WTC11 (cell line): Measurements from ENCODE around the gene HOMER2. TPM values are rescaled to one million over a fixed set of nuclear protein-coding genes. Genes with fewer than 3 reads are reported as not detected.

Experiments used
- ATF1 ChIP-seq: sonication (generic); formaldehyde crosslinking; IDR thresholded peaks from 2 replicates; pipeline ENCODE4 v1.8.1; 2023; ENCODE audit warnings: mild to moderate bottlenecking, moderate library complexity, missing genetic modification reagents
- ATF3 ChIP-seq: sonication (generic); formaldehyde crosslinking; conservative IDR thresholded peaks from 2 replicates; pipeline ENCODE4 v1.8.1; 2022; ENCODE audit warnings: mild to moderate bottlenecking, missing genetic modification reagents
- ATF6 ChIP-seq: sonication (generic); formaldehyde crosslinking; IDR thresholded peaks from 2 replicates; pipeline ENCODE4 v1.8.1; 2023; ENCODE audit warnings: mild to moderate bottlenecking, missing genetic modification reagents
- CBFB ChIP-seq: sonication (generic); formaldehyde crosslinking; IDR thresholded peaks from 2 replicates; pipeline ENCODE4 v1.8.1; 2022; ENCODE audit warnings: mild to moderate bottlenecking, low read depth, missing genetic modification reagents
- CDX4 ChIP-seq: fragments of 250-450 bp; sonication (Bioruptor Pico); IDR thresholded peaks from 2 replicates; pipeline ENCODE4 v1.9.0; 2021; ENCODE audit warnings: moderate library complexity, mild to moderate bottlenecking, inconsistent platforms, borderline replicate concordance
- CREM ChIP-seq: sonication (generic); formaldehyde crosslinking; IDR thresholded peaks from 2 replicates; pipeline ENCODE4 v1.8.1; 2022; ENCODE audit warnings: mild to moderate bottlenecking, missing genetic modification reagents, moderate library complexity
- FOXJ3 ChIP-seq: sonication (generic); formaldehyde crosslinking; IDR thresholded peaks from 2 replicates; pipeline ENCODE4 v1.9.0; 2021; ENCODE audit warnings: missing genetic modification reagents, mild to moderate bottlenecking, borderline replicate concordance
- GABPB1 ChIP-seq: sonication (generic); formaldehyde crosslinking; IDR thresholded peaks from 2 replicates; pipeline ENCODE4 v1.8.1; 2023; ENCODE audit warnings: mild to moderate bottlenecking, missing genetic modification reagents
- HMGA2 ChIP-seq: fragments of 250-450 bp; sonication (Bioruptor Pico); IDR thresholded peaks from 2 replicates; pipeline ENCODE4 v1.4.0; 2021; ENCODE audit warnings: mild to moderate bottlenecking, moderate library complexity
- KAT7 ChIP-seq: sonication (generic); formaldehyde crosslinking; IDR thresholded peaks from 2 replicates; pipeline ENCODE4 v1.8.1; 2023; ENCODE audit warnings: missing genetic modification reagents, mild to moderate bottlenecking, borderline replicate concordance
- MLX ChIP-seq: sonication (generic); formaldehyde crosslinking; IDR thresholded peaks from 2 replicates; pipeline ENCODE4 v1.8.1; 2023; ENCODE audit warnings: mild to moderate bottlenecking, missing genetic modification reagents, moderate library complexity
- MYBL2 ChIP-seq: sonication (generic); formaldehyde crosslinking; IDR thresholded peaks from 2 replicates; pipeline ENCODE4 v1.8.1; 2023; ENCODE audit warnings: mild to moderate bottlenecking, moderate library complexity, missing genetic modification reagents
- NFE2L1 ChIP-seq: sonication (generic); formaldehyde crosslinking; IDR thresholded peaks from 2 replicates; pipeline ENCODE4 v1.8.1; 2023; ENCODE audit warnings: missing genetic modification reagents
- NFYB ChIP-seq: sonication (generic); formaldehyde crosslinking; conservative IDR thresholded peaks from 2 replicates; pipeline ENCODE4 v1.8.0; 2022; ENCODE audit warnings: low read depth, missing genetic modification reagents
- PRRX2 ChIP-seq: fragments of 250-450 bp; sonication (Bioruptor Pico); IDR thresholded peaks from 2 replicates; pipeline ENCODE4 v1.8.0; 2021; ENCODE audit warnings: mild to moderate bottlenecking
- RELA ChIP-seq: sonication (generic); formaldehyde crosslinking; IDR thresholded peaks from 2 replicates; pipeline ENCODE4 v1.8.1; 2022; ENCODE audit warnings: missing genetic modification reagents, mild to moderate bottlenecking, borderline replicate concordance
- TP53 ChIP-seq: sonication (generic); formaldehyde crosslinking; IDR thresholded peaks from 2 replicates; pipeline ENCODE4 v1.8.1; 2023; ENCODE audit warnings: mild to moderate bottlenecking, missing genetic modification reagents
- ZNF121 ChIP-seq: sonication (generic); formaldehyde crosslinking; IDR thresholded peaks from 2 replicates; pipeline ENCODE4 v1.8.0; 2023; ENCODE audit warnings: missing genetic modification reagents
- ZNF219 ChIP-seq: sonication (generic); formaldehyde crosslinking; IDR thresholded peaks from 2 replicates; pipeline ENCODE4 v1.8.0; 2023; ENCODE audit warnings: missing genetic modification reagents, mild to moderate bottlenecking, borderline replicate concordance
- ZNF232 ChIP-seq: sonication (generic); formaldehyde crosslinking; IDR thresholded peaks from 2 replicates; pipeline ENCODE4 v1.8.0; 2022; ENCODE audit warnings: mild to moderate bottlenecking, missing genetic modification reagents
- ZNF281 ChIP-seq: sonication (generic); formaldehyde crosslinking; IDR thresholded peaks from 2 replicates; pipeline ENCODE4 v1.8.0; 2023; ENCODE audit warnings: mild to moderate bottlenecking, missing genetic modification reagents
- ZNF317 ChIP-seq: sonication (generic); formaldehyde crosslinking; IDR thresholded peaks from 2 replicates; pipeline ENCODE4 v1.8.1; 2023; ENCODE audit warnings: low read depth, mild to moderate bottlenecking, moderate library complexity, missing genetic modification reagents, borderline replicate concordance
- ZNF425 ChIP-seq: fragments of 250-450 bp; sonication (Bioruptor Pico); conservative IDR thresholded peaks from 2 replicates; pipeline ENCODE4 v1.9.0; 2021; ENCODE audit warnings: mild to moderate bottlenecking
- ZSCAN18 ChIP-seq: fragments of 250-450 bp; sonication (Bioruptor Pico); IDR thresholded peaks from 2 replicates; pipeline ENCODE4 v2.1.2; 2022; ENCODE audit warnings: mild to moderate bottlenecking, moderate library complexity
- total RNA-seq: library from RNA; stranded (reverse); gene quantifications from 3 replicates; pipeline ENCODE4 v1.2.3, GENCODE V29; 2021

Gene HOMER2
- total RNA-seq, 1 experiment from 2014 or later, result 17.4 TPM

- no peak for TF ChIP-seq KAT7
- TF ChIP-seq ZNF219 (CRISPR knock-in tag), result no peak
- no peak for TF ChIP-seq ATF6 (CRISPR knock-in tag)
- TF ChIP-seq NFE2L1, result peak; percentile 92
- TF ChIP-seq ZNF317, result no peak
- 0 out of 2 replicates have a peak, but pooled peaks have one; percentile 30 for TF ChIP-seq ATF1
- no peak for TF ChIP-seq PRRX2
- TF ChIP-seq ZNF232 (CRISPR knock-in tag), result peak; percentile 86
- TF ChIP-seq ZNF425, result no peak
- no peak for TF ChIP-seq HMGA2 (CRISPR knock-in tag)
- TF ChIP-seq MLX (CRISPR knock-in tag), result no peak
- no peak for TF ChIP-seq RELA (CRISPR knock-in tag)
- peak; percentile 90; the same call in 1 of the 2 replicates for TF ChIP-seq ZNF281 (CRISPR knock-in tag)
- no peak for TF ChIP-seq ZNF121
- peak; percentile 35 for TF ChIP-seq GABPB1
- TF ChIP-seq ATF3 (CRISPR knock-in tag), result no peak; the same call in 1 of the 2 replicates
- TF ChIP-seq TP53 (CRISPR knock-in tag), result peak; percentile 91; the same call in 1 of the 2 replicates
- TF ChIP-seq CREM (CRISPR knock-in tag), result peak; percentile 78
- TF ChIP-seq CDX4 (CRISPR knock-in tag), result no peak
- no peak for TF ChIP-seq ZSCAN18 (CRISPR knock-in tag)
- TF ChIP-seq CBFB (CRISPR knock-in tag), result no peak
- 0 out of 2 replicates have a peak, but pooled peaks have one; percentile 15 for TF ChIP-seq NFYB (CRISPR knock-in tag)
- TF ChIP-seq MYBL2 (CRISPR knock-in tag), result peak; percentile 80
- TF ChIP-seq FOXJ3 (CRISPR knock-in tag), result 0 out of 2 replicates have a peak, but pooled peaks have one; percentile 77
Observed at GRCh38 chr15:82985688-82986441, 33.3 kb upstream of the HOMER2 start, which contains the start of gene RAMAC (continued).
